A673 (cell line): Measurements from ENCODE around the gene AP1S3.

ENCODE experiments used
- EZH2 ChIP-seq: fragments of 200-600 bp; sonication (generic); IDR thresholded peaks from 2 replicates; pipeline ENCODE4 v1.6.1; 2017; ENCODE audit warnings: borderline replicate concordance, low read depth, mild to moderate bottlenecking, mixed read lengths, antibody characterized with exemption, low read length; ENCODE audit not compliant: poor library complexity, severe bottlenecking
- TF ChIP-seq, protein P1 (sequence below): fragments of 300-800, 200-600 bp; sonication (generic); conservative IDR thresholded peaks from 2 replicates; pipeline ENCODE4 v1.5.1; 2017; ENCODE audit warnings: low read depth, mild to moderate bottlenecking, antibody characterized with exemption, low read length, moderate library complexity, mixed read lengths

- TF ChIP-seq EZH2 = no peak
- TF ChIP-seq, protein P1, sequence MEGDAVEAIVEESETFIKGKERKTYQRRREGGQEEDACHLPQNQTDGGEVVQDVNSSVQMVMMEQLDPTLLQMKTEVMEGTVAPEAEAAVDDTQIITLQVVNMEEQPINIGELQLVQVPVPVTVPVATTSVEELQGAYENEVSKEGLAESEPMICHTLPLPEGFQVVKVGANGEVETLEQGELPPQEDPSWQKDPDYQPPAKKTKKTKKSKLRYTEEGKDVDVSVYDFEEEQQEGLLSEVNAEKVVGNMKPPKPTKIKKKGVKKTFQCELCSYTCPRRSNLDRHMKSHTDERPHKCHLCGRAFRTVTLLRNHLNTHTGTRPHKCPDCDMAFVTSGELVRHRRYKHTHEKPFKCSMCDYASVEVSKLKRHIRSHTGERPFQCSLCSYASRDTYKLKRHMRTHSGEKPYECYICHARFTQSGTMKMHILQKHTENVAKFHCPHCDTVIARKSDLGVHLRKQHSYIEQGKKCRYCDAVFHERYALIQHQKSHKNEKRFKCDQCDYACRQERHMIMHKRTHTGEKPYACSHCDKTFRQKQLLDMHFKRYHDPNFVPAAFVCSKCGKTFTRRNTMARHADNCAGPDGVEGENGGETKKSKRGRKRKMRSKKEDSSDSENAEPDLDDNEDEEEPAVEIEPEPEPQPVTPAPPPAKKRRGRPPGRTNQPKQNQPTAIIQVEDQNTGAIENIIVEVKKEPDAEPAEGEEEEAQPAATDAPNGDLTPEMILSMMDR = no peak
These were observed 26.1 kb upstream of the AP1S3 start for GRCh38 chr2:223863491-223863890.
